GM19239 (cell line): ENCODE data around the gene TMCC1.
"Not testable (repeated sequence)": the region's sequence is repeated elsewhere in the genome, so short reads cannot be mapped to it uniquely, and the experiment has no call there.

Experiments used
- DNase-seq: peaks from one replicate; pipeline ENCODE4 v3.0.0; 2011; ENCODE audit warnings: low spot score; ENCODE audit not compliant: insufficient read length
- FAIRE-seq: peaks from 2 replicates; lab custom pipeline; 2011; peaks lifted over from hg19 to GRCh38; lab: Jason Lieb, UNC

TMCC1 gene

DNA sequence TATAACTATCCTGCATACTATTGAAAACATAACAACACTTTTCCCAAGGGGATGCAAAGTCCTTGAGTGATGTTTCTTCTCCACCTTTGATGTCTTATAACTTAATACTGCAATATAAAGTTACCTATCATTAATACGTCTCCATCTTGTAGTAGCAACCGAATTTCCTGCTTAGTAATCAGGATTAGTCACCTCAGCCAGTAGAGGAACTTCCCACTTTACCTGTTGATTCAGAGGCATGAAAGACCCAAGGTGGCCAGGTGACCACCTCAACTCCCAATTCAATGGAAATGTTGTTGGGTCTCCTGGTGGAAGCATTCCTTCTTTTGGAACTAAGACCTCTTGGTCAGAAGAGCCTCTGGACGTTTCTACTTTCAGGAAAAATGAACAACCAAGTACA lies 3.5 kb upstream of the TMCC1 start:
- DNase-seq (no peak), FAIRE-seq (no peak)

DNA sequence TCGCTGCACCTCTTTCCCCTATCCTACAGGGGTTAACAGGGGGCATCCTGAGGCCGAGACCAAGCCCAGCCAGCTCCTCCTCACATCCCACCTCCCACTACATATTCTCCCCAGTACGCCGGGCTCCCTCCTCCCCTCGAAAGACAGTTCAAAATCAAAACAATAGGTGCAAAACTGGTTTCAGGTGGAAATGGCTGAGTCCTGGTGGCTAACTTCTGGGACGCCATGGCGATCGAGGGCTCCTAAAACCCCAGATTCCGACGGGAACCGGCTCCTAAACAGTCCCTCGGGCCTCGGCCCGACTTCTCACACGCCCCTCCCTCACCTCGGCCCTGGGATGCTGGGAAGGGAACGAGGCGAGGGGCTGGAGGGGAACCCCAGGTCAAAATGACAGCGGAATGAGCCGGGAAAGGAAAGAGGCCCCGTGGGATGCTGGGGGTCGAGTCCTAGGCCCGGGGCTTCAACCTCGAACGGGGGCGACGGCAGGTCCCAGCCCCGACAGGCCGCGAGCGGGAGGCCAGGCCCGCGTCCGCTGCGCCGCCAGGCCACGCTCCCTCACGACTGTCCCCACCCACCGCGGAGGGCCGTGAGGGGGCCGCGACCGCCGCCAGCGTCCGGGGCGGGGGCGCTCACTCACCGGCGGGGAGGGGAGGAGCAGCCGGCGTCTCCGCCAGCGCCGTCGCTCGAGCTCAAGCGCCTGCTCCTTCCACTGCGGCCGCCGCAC lies 492 bp downstream of the TMCC1 start:
- DNase-seq = peak; percentile 80
- FAIRE-seq = no peak

DNA sequence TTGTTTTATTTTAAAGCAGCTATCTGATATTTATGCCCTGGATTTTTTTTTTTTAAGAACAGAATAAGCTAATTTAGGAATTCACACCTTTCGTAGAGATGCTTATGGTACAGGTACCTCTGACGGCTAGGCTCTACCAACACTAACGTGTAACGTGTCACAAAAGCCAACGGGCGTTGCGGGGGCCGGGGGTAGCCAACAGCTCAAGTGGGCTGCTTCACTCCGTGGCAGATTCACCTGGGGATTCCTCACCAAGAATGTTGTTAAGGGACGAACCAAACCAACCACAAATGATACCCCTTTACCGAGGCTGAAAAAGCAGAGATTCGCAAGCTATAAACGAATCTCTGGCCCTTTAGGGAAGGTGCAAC lies 1.0 kb downstream of the TMCC1 start:
- DNase-seq (no peak), FAIRE-seq (peak; percentile 21)

DNA sequence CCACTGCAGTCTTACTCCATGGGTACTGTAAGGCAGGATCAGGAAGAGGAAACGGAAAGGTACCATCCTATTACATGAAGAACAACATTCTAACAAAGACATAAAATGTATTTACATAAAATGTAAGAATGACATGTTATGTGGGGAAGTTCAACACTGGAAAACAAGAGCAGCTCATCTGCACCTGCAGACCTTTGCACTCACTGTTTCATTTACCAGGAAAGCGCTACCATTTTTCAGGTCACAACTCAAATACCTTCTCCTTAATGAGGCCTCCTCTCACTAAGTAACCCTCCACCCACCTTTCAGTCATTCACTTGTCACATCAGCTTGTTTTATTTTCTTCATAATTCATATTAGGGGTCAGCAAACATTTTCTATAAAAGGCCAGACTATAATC lies 2.6 kb downstream of the TMCC1 start:
- DNase-seq = no peak
- FAIRE-seq = peak; percentile 40

DNA sequence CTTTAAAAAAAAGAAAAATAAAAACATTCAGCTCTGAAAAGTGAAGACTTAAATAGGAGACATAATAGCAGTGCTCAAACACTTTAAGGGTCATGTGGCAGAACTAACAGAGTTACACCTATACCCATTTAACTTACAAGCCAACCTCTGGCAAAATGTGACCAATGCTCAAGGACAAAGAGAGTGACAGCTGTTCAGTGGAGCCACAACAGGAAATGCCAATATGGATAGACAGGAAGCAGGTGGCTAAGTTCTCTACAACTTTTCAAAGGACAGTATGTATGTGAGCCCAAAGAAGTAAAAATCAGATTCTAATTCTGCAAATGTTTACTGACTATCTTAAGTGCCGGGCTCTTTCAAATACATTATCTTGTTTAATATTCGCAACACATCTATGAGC lies 3.4 kb downstream of the TMCC1 start:
- FAIRE-seq = peak; percentile 92
- DNase-seq = peak; percentile 27

DNA sequence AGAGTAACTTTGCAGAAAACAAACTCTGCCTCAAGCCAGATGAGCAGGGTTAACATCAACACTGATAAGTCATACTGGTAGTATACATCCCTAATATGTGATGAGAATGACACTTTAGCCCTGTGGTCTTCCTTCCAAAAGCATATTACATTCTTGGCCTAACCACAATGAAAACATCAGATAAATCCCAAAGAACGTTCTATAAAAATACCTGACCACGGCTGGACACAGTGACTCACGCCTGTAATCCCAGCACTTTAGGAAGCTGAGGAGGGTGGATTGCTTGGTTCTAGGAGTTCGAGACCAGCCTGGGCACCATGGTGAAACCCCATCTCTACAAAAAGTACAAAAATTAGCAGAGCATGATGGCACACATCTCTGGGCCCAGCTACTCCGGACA lies 4.7 kb downstream of the TMCC1 start:
- DNase-seq (no peak), FAIRE-seq (no peak)

DNA sequence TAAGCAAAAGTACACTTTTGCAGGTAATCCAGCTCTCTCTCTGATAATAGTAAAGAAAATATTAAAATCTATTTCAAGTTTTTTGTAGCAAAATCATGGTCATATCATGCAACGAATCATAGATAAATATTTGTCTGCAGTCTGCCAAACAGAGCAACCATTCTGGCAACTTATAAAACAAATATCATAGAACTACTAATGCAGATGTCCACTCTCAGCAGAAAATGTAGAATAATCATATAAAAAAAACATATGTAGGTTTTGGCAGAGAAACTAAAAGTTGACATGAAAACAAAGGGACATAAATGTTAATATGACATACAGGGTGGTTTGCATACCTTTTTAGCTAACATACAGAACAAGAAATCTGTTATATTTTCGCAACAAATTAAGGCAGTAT lies 12.2 kb downstream of the TMCC1 start:
- DNase-seq = no peak
- FAIRE-seq = no peak

DNA sequence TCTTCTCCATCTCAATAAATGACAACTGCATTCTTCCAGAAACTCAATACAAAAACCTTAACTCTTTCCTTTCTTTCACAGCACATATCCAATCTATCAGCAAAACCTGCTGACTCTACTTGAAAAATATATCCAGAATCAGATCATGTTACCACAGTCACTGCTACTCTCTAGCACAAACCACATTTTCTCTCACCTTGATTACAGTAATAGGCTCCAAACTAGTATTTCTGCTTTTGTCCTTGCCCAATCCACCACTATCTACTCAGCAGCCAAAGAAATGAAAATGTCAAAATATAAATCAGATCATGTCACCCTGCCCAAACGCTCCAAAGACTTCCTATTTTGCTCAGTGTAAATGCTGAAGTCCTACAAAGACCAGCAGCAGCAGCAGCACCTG lies 15.2 kb downstream of the TMCC1 start:
- FAIRE-seq (no peak), DNase-seq (no peak)

DNA sequence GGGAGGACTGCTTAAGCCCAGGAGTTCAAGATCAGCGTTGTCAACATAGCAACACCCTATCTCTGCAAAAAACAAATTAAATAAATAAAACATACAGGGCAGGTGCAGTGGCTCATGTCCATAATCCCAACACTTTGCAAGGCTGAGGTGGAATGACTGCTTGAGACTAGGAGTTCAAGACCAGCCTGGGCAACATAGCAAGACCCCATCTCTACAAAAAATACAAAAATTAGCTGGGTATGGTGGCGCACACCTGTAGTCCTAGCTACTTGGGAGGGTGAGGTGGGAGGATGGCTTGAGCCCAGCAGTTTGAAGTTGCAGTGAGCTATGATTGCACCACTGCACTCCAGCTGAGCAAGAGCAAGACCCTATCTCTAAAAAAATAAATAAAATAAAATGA lies 19.0 kb downstream of the TMCC1 start:
- FAIRE-seq, DNase-seq: not testable (repeated sequence)

DNA sequence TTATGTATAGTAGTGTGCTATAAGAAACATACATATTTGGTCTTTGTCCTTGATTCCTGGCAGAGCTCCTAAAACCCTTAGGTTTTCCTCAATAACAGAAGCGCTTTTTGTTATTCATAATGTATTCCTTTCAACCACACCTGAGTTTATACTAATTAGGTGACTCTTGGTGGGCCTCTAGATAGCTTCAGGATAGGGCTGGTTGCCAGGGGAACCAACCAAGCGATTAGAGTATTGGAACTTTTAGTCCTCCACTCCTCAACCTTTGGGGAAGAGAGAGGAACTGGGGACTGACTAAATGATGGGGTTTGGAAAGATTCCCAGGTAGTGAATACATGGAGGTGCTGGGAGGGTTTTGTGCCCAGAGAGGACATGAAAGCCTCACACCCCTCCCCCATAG lies 24.6 kb downstream of the TMCC1 start:
- DNase-seq = no peak
- no peak for FAIRE-seq

DNA sequence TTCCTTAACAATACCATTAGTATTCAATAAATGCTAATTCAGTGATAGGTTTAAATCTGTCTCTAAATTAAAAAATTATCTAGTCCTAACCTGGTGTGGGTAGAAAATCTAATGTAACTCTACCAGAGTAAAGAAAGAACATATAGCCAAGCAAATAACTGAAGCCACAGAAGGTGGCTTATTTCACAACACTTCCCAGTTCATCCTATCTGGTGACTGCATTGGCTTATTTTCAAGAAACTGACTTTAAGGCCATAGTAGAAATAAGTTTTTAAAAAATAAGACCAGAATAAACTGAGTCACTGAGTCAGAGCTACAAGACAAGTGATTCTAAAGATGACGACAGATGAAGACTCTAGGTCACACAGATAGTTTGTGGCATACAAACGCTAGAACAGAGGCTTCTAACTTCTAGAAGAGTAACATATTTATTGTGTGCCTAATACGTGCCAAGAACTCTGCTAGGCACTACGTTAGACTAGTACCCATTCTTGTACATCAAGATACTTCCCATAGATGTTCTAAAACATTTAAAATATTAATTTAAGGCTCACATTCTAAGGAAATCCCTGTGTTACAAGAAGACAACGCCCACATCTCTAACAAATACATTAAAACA lies 25.9 kb downstream of the TMCC1 start:
- FAIRE-seq (no peak), DNase-seq (no peak)

DNA sequence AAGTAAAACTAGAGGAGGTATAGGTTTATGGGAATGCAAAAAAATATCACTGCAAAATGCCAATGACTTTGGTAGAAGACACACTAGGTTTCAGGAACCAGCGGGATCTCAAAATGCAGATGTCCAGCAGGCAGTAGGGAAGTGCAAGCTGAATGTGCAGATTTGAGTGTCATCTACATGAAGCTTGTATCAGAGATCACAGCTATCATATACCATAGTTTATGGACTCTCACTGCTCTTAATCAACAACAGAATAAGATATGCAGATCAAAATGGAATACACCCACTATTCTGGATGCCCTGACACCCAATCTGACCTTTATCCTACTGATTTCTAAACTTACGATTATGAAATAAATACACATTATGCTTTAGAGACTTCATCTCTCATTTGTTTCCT lies 27.7 kb downstream of the TMCC1 start:
- FAIRE-seq = peak; percentile 4
- DNase-seq = no peak

DNA sequence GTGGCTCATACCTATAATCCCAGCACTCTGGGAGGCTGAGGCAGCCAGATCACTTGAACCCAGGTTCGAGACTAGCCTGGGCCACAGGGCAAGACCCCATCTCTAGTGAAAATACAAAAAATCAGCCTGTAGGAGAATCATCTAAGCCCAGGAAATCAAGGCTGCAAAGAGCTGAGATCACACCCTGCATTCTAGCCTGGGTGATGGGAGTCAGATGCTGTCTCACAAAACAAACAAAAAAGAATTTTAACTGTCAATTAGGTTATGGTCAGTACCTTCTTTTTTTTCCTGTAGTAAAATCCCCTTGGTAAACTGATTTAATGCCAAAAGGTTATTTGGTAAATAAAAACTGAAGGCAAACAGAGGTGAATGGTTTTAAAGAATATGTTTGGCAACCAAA lies 29.0 kb downstream of the TMCC1 start:
- DNase-seq (no peak), FAIRE-seq (no peak)

DNA sequence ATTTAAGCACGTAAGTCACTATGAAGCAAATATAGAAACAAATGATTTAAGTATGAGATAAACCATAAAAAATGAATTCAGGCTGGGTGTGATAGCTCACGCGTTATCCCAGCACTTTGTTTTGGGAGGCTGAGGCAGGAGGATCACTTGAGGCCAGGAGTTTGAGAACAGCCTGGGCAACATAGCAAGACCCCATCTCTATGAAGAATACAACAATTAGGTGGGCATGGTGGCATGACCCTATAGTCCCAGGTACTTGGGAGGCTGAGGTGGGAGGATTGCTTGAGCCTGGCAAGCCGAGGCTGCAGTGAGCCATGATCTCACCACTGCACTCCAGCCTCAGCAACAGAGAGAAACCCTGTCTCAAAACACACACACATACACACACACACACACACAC lies 34.2 kb downstream of the TMCC1 start:
- FAIRE-seq (no peak), DNase-seq (no peak)

DNA sequence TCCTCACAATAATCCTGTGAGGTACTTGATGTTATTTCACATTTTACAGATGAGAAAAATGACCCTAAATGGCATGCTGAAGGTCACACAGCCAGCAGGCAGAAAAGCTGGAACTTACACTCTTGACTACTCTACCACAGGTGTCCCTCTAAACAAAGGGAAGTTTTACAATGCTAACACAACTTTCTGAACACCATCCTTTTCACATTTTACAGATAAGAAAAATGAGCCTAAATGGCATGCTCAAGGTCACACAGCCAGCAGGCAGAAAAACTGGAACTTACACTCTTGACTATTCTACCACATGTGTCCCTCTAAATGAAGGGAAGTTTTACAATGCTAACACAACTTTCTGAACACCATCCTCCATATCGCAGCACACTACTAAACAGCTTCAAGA lies 35.6 kb downstream of the TMCC1 start:
- no peak for DNase-seq
- FAIRE-seq = no peak

DNA sequence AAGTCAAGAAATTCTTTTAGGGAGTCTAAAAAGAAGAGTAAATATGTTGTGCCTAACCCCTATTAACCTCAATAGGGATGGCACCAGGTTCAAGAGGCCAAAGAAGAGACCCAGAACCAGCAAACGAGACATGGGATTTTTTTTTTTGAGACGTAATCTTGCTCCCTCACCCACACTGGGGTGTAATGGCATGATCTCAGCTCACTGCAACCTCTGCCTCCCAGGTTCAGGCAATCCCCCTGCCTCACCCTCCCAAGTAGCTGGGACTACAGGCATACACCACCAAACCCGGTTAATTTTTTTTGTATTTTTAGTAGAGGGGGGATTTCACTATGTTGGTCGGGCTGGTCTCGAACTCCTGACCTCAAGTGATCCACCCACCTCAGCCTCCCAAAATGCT lies 36.7 kb downstream of the TMCC1 start:
- not testable (repeated sequence) for DNase-seq, FAIRE-seq

DNA sequence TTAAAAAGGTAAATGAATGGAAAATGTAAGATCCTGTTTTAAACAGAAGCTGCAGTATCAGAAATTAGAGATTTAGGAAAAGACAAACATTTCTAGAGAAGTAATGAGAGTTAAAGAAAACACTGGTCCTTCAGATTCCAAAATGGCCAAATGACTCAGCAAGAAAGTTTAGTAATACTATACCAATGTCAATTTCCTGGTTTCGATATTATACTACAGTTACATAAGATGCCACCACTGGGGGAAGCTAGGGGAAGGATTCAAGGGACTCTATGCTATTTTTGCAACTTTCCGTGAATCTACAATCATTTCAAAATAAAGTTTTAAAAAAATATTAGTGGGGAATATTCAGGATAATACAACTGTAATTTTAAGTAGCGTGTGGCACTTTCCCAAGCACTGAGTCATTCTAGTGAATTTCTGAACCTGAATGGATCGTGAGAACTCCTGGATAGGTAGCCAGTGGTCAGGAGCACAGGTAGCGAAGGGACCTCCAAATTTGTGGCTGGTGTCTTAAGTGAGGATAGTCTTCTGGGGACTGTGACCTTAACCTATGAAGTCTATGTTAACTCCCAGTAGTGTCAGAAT lies 37.6 kb downstream of the TMCC1 start:
- FAIRE-seq = no peak
- DNase-seq = no peak

DNA sequence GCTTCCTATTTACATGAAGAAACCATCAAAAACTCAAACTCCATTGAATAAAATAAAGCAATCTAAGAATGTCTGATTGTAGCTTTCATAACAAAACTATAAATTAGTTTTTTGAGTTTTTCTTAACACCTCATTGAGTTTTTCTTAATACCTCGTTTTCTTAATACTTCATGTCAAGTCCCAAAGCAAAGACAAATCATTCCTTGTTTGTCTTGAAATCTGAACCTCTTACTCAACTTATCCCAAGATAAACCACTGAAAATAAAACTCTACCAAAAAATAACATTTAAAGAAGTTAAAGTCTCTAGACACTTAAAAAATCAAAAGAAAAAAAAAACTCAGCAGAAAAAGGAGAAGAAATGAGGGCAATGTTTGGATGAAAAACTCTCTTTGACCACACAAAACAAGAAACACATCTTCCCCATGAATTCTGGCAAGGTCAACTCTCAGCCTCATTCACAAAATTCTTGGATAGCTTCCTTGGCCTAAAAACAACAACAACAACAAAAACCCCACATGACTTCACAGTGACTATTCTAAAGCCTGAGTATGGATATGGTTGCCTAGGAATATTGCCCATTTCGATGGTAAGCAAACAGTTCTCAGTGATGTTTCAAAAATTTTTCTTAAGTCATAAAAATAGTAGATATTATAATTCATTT lies 38.2 kb downstream of the TMCC1 start:
- DNase-seq (no peak), FAIRE-seq (no peak)

DNA sequence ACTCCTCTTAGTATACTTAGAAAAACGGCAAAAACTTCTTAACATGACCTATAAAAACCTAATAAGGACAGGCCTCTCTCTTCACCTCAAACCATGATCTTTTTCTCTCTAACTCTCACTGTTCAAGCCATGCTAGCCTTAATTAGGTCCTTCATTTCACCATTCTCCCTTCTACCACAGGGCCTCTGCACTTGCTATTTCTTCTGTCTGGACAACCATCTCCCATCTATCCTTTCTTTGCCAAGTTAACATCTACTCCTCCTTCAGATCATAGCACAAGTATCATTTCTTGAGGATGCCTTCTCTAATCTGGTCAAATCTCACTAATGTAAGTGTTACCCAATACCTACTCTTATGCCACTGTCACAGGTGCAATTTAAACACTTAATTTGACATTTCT lies 39.1 kb downstream of the TMCC1 start:
- FAIRE-seq = no peak
- no peak for DNase-seq

DNA sequence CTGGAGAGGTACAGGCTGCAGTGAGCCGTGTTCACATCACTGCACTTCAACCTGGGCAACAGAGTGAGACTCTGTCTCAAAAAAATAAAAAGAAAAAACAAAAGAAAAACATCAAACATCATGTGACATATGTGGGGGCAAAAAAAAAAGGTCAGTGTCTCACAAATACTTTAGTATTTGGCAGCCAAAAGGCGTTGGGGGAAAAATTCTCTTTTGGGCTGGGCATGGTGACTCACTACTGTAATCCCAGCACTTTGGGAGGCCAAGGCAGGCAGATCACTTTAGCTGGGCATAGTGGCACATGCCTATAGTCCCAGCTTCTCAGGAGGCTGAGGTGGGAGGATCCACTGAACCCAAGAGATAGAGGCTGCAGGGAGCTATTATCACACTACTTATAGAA lies 47.6 kb downstream of the TMCC1 start:
- no peak for DNase-seq
- FAIRE-seq = no peak

DNA sequence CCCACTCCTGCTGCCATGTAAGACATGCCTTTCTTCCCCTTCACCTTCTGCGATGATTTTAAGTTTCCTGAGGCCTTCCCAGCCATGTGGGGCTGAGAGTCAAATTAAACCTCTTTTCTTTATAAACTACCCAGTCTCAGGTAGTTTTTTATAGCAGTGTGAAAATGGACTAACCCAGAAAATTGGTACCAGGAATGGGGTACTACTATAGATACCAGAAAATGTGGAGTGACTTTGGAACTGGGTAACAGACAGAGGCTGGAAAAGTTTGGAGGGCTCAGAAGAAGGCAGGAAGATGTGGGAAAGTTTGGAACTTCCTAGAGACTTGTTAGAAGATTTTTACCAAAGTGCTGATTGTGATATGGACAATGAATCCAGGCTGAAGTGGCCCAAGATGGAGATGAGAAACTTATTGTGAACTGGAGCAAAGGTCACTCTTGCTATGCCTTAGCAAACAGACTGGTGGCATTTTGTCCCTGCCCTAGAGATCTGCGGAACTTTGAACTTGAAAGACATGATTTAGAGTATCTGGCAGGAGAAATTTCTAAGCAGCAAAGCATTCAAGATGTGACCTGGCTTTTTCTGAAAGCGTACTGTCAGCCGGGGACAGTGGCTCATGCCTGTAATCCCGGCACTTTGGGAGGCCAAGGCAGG lies 52.7 kb downstream of the TMCC1 start:
- DNase-seq (no peak), FAIRE-seq (no peak)
